HG03571 (cell line): ENCODE data around the gene ATP4B.
"Not testable (repeated sequence)": the region's sequence is repeated elsewhere in the genome, so short reads cannot be mapped to it uniquely, and the experiment has no call there.

Source experiments
- ATAC-seq: cut with Tn5 transposase; IDR thresholded peaks from one replicate; pipeline ENCODE4 v1.9.1; 2021; ENCODE audit not compliant: unreplicated experiment

ATP4B gene

GRCh38 chr13:113625965-113626721, 31.9 kb downstream of the ATP4B start:
- ATAC-seq: no peak

- not testable (repeated sequence) for ATAC-seq
Measured at GRCh38 chr13:113624640-113625304, 33.2 kb downstream of the ATP4B start.

GRCh38 chr13:113624235-113624587, 33.8 kb downstream of the ATP4B start:
- ATAC-seq: no peak

- ATAC-seq: no peak
Measured at GRCh38 chr13:113623491-113624234, 34.3 kb downstream of the ATP4B start.

- no peak for ATAC-seq
Measured at GRCh38 chr13:113622791-113623490, 35.1 kb downstream of the ATP4B start.

GRCh38 chr13:113621986-113622550, 35.9 kb downstream of the ATP4B start:
- not testable (repeated sequence) for ATAC-seq

- ATAC-seq: not testable (repeated sequence)
Measured at GRCh38 chr13:113621498-113621897, 36.5 kb downstream of the ATP4B start.

- no peak for ATAC-seq
Measured at GRCh38 chr13:113621046-113621445, 37.0 kb downstream of the ATP4B start.

GRCh38 chr13:113620036-113620796, 37.8 kb downstream of the ATP4B start:
- ATAC-seq: no peak

- no peak for ATAC-seq
Measured at GRCh38 chr13:113618455-113618854, 39.5 kb downstream of the ATP4B start.

- no peak for ATAC-seq
Measured at GRCh38 chr13:113617961-113618360, 40.0 kb downstream of the ATP4B start.

GRCh38 chr13:113616991-113617749, 40.8 kb downstream of the ATP4B start:
- no peak for ATAC-seq

GRCh38 chr13:113616281-113616906, 41.6 kb downstream of the ATP4B start:
- ATAC-seq: no peak

GRCh38 chr13:113613789-113614379, 44.1 kb downstream of the ATP4B start:
- ATAC-seq: no peak

GRCh38 chr13:113612607-113613006, 45.4 kb downstream of the ATP4B start:
- no peak for ATAC-seq

- no peak for ATAC-seq
Measured at GRCh38 chr13:113611996-113612395, 46.0 kb downstream of the ATP4B start.

GRCh38 chr13:113610266-113610665, 47.7 kb downstream of the ATP4B start:
- no peak for ATAC-seq

- ATAC-seq: no peak
Measured at GRCh38 chr13:113609616-113610015, 48.4 kb downstream of the ATP4B start.
